Smooth muscle cell (in vitro differentiated cells): ENCODE results near the gene STS. TPM values are rescaled to one million over a fixed set of nuclear protein-coding genes. Genes with fewer than 3 reads are reported as not detected.

Experiments
- DNase-seq: peaks from one replicate; lab custom pipeline; 2025; ENCODE audit not compliant: unreplicated experiment; lab: John Stamatoyannopoulos, UW
- H2AFZ ChIP-seq: fragments of 200-600 bp; sonication (generic); 2 replicates; pipeline ENCODE4 v1.6.0; 2016; ENCODE audit warnings: antibody characterized with exemption, low read depth, mild to moderate bottlenecking
- H3F3A ChIP-seq: fragments of 200-600 bp; sonication (generic); 2 replicates; pipeline ENCODE4 v1.6.0; 2017; ENCODE audit warnings: antibody characterized with exemption, low read depth
- H3K27ac ChIP-seq: fragments of 200-600 bp; sonication (generic); 2 replicates; pipeline ENCODE4 v1.5.1; 2016; ENCODE audit warnings: low read depth, mild to moderate bottlenecking
- H3K27me3 ChIP-seq: fragments of 200-600 bp; sonication (generic); 2 replicates; pipeline ENCODE4 v1.6.1; 2016; ENCODE audit warnings: low read depth, mild to moderate bottlenecking
- H3K36me3 ChIP-seq: fragments of 200-600 bp; sonication (generic); 2 replicates; pipeline ENCODE4 v1.5.1; 2016; ENCODE audit warnings: low read depth
- H3K4me1 ChIP-seq: fragments of 200-600 bp; sonication (generic); 2 replicates; pipeline ENCODE4 v1.5.1; 2016; ENCODE audit warnings: low read depth
- H3K4me2 ChIP-seq: fragments of 200-600 bp; sonication (generic); 2 replicates; pipeline ENCODE4 v1.6.0; 2016; ENCODE audit warnings: mild to moderate bottlenecking
- H3K4me3 ChIP-seq: fragments of 200-600 bp; sonication (generic); 2 replicates; pipeline ENCODE4 v1.5.1; 2016; ENCODE audit warnings: mild to moderate bottlenecking
- H3K79me2 ChIP-seq: fragments of 200-600 bp; sonication (generic); 2 replicates; pipeline ENCODE4 v1.6.0; 2016; ENCODE audit warnings: low read depth, mild to moderate bottlenecking
- H3K9ac ChIP-seq: fragments of 200-600 bp; sonication (generic); 2 replicates; pipeline ENCODE4 v1.6.0; 2016; ENCODE audit warnings: low read depth
- H3K9me3 ChIP-seq: fragments of 200-600 bp; sonication (generic); replicated peaks from 2 replicates; pipeline ENCODE4 v1.5.1; 2016; ENCODE audit warnings: low read depth
- H4K20me1 ChIP-seq: fragments of 200-600 bp; sonication (generic); 2 replicates; pipeline ENCODE4 v1.6.0; 2016; ENCODE audit warnings: low read depth
- WGBS: methylation state at CpG from one replicate; pipeline ENCODE4 v1.1.7; 2016; ENCODE audit warnings: low lambda C conversion rate; 5-methylcytosine and 5-hydroxymethylcytosine counted together
- polyA plus RNA-seq: library from polyadenylated mRNA; unstranded; fragments of >200 nt; fragmentation: Nextera tagmentation; extraction: Ambion mirVana; gene quantifications from 2 replicates; pipeline ENCODE4 v1.2.1, GENCODE V29; 2016
- total RNA-seq: library from RNA; depleted of rRNA; stranded (reverse); fragments of >200 nt; gene quantifications from 2 replicates; pipeline ENCODE4 v1.2.3, GENCODE V29; 2014
- TF ChIP-seq, protein P1 (sequence below): fragments of 200-600 bp; sonication (generic); IDR thresholded peaks from 2 replicates; pipeline ENCODE4 v1.5.1; 2017; ENCODE audit warnings: borderline replicate concordance, mild to moderate bottlenecking, antibody characterized with exemption; ENCODE audit not compliant: insufficient read depth, poor library complexity, severe bottlenecking

STS gene, protein sequence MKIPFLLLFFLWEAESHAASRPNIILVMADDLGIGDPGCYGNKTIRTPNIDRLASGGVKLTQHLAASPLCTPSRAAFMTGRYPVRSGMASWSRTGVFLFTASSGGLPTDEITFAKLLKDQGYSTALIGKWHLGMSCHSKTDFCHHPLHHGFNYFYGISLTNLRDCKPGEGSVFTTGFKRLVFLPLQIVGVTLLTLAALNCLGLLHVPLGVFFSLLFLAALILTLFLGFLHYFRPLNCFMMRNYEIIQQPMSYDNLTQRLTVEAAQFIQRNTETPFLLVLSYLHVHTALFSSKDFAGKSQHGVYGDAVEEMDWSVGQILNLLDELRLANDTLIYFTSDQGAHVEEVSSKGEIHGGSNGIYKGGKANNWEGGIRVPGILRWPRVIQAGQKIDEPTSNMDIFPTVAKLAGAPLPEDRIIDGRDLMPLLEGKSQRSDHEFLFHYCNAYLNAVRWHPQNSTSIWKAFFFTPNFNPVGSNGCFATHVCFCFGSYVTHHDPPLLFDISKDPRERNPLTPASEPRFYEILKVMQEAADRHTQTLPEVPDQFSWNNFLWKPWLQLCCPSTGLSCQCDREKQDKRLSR
- 2.7 and 3.8 TPM in 2 replicates for total RNA-seq
- polyA plus RNA-seq, result 2.2 and 2.7 TPM in 2 replicates

DNA sequence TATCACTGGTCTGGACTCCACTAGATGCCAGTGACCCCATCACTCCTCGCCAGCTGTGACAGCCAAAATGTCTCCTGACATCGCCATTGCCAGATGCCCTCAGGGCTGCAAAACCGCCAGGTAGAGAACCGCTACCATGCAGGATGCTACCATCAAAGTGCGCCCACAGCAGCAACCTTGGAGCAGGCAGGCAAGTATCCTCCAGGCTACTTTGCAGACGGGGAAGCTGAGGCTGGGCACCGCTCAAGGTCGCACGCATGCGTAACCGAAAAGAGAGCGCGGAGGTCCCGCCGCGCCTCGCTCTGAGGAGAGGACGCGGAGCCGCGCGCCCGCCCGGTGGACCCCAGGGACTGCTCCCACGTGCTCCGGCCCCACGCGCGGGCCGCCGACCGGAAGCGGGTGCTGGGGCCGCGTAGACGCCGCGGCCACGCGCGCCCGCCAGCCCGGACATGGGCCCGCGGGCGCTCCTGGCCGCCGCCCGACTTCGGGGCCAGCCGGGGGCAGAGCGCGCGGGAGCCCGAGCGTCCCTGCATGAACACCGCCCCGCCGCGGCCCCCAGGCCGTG, at the start of gene STS:
TSS of gene STS (plus strand) at position 300 of the 565 bp plus-strand sequence. CDS start 105,488 bp downstream, outside the sequence.
- Histone ChIP-seq H3K27me3 (no peaks in the 10 kb centered on the region), H3K36me3 (no peaks in the 10 kb centered on the region), H4K20me1 (no peaks in the 10 kb centered on the region), H3K9me3 (no peaks in the 10 kb centered on the region), H3K79me2 (no peaks in the 10 kb centered on the region), H3K4me3 (peak within 1 kb of the TSS; percentile 88), H2AFZ (peak within 1 kb of the TSS; percentile 98), H3K27ac (no peak within 1 kb of the TSS), H3F3A (no peaks in the 10 kb centered on the region), H3K4me1 (no peaks in the 10 kb centered on the region), H3K4me2 (peak within 1 kb of the TSS; percentile 91), H3K9ac (no peak within 1 kb of the TSS)
- TF ChIP-seq, protein P1, sequence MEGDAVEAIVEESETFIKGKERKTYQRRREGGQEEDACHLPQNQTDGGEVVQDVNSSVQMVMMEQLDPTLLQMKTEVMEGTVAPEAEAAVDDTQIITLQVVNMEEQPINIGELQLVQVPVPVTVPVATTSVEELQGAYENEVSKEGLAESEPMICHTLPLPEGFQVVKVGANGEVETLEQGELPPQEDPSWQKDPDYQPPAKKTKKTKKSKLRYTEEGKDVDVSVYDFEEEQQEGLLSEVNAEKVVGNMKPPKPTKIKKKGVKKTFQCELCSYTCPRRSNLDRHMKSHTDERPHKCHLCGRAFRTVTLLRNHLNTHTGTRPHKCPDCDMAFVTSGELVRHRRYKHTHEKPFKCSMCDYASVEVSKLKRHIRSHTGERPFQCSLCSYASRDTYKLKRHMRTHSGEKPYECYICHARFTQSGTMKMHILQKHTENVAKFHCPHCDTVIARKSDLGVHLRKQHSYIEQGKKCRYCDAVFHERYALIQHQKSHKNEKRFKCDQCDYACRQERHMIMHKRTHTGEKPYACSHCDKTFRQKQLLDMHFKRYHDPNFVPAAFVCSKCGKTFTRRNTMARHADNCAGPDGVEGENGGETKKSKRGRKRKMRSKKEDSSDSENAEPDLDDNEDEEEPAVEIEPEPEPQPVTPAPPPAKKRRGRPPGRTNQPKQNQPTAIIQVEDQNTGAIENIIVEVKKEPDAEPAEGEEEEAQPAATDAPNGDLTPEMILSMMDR, result no peak
- 36% methylated on average over 46 of the region's 61 CpGs for WGBS
- peak; percentile 20 for DNase-seq

GRCh38 chrX:7100022-7100421, 47.5 kb upstream of the STS start:
- Histone ChIP-seq H3K36me3 (no peaks in the 10 kb centered on the region), H3K4me1 (no peaks in the 10 kb centered on the region), H4K20me1 (no peaks in the 10 kb centered on the region), H3K9ac (no peak overlapping the region), H2AFZ (no peak overlapping the region), H3K27ac (no peak overlapping the region), H3K4me3 (no peak overlapping the region), H3K9me3 (peaks cover 3% of the 10 kb centered on the region), H3K79me2 (no peaks in the 10 kb centered on the region), H3K27me3 (no peaks in the 10 kb centered on the region), H3K4me2 (no peak overlapping the region), H3F3A (no peaks in the 10 kb centered on the region)
- DNase-seq, result no peak
- 66% methylated on average over 4 of the region's 7 CpGs for WGBS
- TF ChIP-seq, protein P1, result no peak

GRCh38 chrX:7102119-7102518, 45.4 kb upstream of the STS start:
- Histone ChIP-seq H3K27ac (no peak overlapping the region), H3K4me1 (no peaks in the 10 kb centered on the region), H3K4me2 (no peak overlapping the region), H4K20me1 (no peaks in the 10 kb centered on the region), H3K9ac (no peak overlapping the region), H3K36me3 (no peaks in the 10 kb centered on the region), H3F3A (no peaks in the 10 kb centered on the region), H3K79me2 (no peaks in the 10 kb centered on the region), H3K4me3 (no peak overlapping the region), H3K9me3 (peaks cover 3% of the 10 kb centered on the region), H2AFZ (no peak overlapping the region), H3K27me3 (no peaks in the 10 kb centered on the region)
- no peak for DNase-seq
- 43% methylated on average over 3 of the region's 3 CpGs for WGBS
- TF ChIP-seq, protein P1, result no peak
